ENCODE measurements around the gene DHRS9.
"Not testable (repeated sequence)": the region's sequence is repeated elsewhere in the genome, so short reads cannot be mapped to it uniquely, and the experiment has no call there.

DHRS9 gene

GRCh38 chr2:169069341-169069740, at the start of gene DHRS9:
Gene DHRS9 (plus strand): TSS chr2:169069563. CDS start chr2:169081582, 12,019 bp downstream.
- DNase-seq = no peak

GRCh38 chr2:169023161-169023560, 46.2 kb upstream of the DHRS9 start:
- DNase-seq = no peak

GRCh38 chr2:169026056-169026455, 43.3 kb upstream of the DHRS9 start:
- no peak for DNase-seq

- DNase-seq = no peak
These were observed 42.1 kb upstream of the DHRS9 start for GRCh38 chr2:169027234-169027633.

DNA sequence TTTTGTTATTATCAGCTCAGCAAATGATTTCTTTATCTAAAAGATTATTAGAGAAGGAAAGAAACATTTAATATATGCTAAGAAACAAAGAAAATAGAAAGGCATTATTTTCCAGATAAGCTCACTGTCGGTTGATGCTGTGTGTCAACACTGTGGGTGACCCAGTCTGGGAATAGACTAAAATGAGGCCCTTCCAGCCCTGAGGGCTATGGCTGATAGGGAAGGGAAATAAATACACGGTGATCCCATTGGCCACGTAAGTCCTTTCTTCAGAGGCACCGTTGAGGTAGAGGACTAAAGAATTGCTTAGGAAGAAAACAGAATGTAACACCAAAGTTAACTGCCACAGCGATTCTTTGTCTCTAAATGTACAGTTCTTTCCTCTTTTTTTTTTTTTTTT, 40.0 kb upstream of the DHRS9 start:
- DNase-seq = no peak

GRCh38 chr2:169031202-169031601, 38.2 kb upstream of the DHRS9 start, which contains the start of gene ABCB11:
Gene ABCB11 (minus strand): TSS chr2:169031324. CDS start chr2:169018125, 13,199 bp downstream.
- DNase-seq = no peak

DNA sequence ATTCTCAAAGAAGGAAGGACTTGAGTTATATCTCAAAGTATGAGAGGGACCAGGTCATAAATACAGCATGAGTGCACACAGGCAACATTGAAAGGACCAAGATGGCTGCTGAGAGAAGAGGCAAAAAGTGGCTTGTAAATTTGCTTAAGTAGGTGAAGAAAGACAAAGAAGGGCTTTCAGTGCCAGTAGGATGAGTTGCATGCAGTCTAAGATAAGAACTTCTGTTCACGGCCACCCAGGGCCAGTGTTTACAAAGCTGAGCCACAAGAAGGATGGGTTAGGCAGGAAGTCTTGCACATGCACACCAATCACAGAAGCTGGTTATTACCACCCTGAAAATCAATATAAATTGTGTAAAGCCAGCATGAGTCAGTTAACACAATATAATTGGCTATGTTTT, 35.1 kb upstream of the DHRS9 start:
- no peak for DNase-seq

DNA sequence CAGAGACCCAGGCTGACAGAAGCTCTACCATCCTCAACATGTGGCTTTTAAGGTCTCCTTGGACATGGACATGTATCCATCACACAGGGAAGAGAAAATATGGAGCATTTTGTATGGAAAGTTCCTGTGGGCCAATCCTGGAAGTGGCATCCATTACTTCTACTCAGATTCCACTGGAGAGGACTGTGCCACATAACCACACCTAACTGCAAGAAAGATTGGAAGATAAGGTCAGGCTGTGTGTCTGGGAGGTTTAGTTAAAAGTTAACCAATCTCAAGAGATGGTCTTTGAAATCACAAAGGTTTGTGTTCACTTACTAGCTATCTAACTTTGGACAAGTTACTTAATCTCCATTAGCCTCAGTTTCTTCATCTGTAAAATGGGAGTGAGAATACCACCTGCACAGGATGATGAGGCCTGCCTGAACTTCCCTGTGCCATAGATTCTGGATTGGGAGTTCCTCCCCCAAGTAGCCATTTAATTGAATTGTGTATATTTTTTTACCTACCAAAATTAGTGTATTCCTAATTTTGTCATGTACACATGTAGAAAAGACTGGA, 34.3 kb upstream of the DHRS9 start:
- DNase-seq = no peak

GRCh38 chr2:169035887-169036286, 33.5 kb upstream of the DHRS9 start:
- DNase-seq = no peak

- no peak for DNase-seq
These were observed 32.5 kb upstream of the DHRS9 start for GRCh38 chr2:169036736-169037440.

- no peak for DNase-seq
These were observed 31.0 kb upstream of the DHRS9 start for GRCh38 chr2:169038338-169038757.

DNA sequence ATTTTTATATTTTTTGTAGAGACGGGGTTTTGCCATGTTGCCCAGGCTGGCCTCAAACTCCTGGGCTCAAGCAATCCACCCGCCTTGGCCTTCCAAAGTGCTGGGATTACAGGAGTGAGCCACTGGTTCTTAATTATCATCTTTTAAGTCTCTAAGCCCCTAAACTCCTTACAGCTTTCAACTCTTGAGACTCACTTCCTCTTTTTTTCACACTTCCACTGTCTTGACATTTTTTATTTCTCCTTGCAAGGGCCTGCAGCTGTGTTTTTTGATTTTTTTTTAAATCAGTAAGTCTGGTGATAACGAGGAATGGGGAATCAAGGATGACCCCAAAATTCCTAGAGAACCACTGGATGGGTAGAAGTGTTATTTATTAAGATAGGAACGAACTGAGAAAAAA, 29.7 kb upstream of the DHRS9 start:
- DNase-seq = no peak

GRCh38 chr2:169041594-169041993, 27.8 kb upstream of the DHRS9 start:
- DNase-seq = no peak

DNA sequence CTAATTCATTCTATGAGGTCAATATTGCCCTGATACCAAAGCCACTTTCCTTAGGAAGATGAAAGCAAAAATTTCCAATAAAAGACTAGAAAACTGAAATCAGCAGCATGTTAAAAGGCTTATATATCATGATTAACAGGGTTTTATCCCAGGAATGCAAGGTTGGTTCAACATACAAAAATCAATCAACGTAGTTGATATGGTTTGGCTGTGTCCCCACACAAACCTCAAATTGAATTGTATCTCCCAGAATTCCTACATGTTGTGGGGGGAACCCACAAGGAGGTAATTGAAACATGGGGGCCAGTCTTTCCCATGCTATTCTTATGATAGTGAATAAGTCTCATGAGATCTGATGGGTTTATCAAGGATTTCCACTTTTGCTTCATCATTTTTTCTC, 26.5 kb upstream of the DHRS9 start:
- no peak for DNase-seq

GRCh38 chr2:169046440-169047151, 22.8 kb upstream of the DHRS9 start:
- DNase-seq = no peak

GRCh38 chr2:169047256-169048250, 21.8 kb upstream of the DHRS9 start:
- no peak for DNase-seq

- no peak for DNase-seq
These were observed 20.2 kb upstream of the DHRS9 start for GRCh38 chr2:169049142-169049541.

- DNase-seq = no peak
These were observed 18.7 kb upstream of the DHRS9 start for GRCh38 chr2:169050476-169051240.

- not testable (repeated sequence) for DNase-seq
These were observed 14.8 kb upstream of the DHRS9 start for GRCh38 chr2:169054575-169054974.

DNA sequence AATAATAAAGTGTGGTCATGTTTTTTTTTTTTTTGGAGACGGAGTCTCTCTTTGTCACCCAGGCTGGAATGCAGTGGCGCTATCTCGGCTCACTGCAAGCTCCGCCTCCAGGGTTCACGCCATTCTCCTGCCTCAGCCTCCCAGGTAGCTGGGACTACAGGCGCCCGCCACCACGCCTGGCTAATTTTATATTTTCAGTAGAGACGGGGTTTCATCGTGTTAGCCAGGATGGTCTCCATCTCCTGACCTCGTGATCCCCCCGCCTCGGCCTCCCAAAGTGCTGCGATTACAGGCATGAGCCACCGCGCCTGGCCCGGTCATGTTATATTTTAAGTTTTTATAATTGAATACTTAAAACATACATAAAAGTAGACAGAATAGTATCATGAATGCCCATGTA, 5.2 kb upstream of the DHRS9 start:
- DNase-seq = not testable (repeated sequence)

DNA sequence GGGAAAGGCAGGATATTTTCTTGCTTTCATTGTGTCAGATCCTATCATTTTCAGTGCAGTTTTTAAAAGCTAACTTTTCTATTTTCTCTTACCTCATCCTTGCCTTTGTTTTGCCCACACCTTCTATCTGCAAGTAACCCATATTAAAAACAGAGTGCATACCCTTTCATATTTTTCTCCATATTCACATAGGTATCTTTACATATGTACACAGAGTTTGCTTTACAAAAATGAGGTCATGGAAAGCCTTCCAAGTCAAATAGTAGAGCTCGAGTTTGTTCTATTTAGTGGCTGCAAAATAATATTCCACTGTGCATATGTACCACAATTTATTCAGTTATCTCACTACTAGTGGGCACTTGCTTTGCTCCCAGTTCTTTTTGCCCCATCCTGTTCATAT, 3.9 kb upstream of the DHRS9 start:
- DNase-seq = no peak
